GM18909 (cell line): Measurements from ENCODE around the gene FHAD1.

Source experiments
- ATAC-seq: cut with Tn5 transposase; IDR thresholded peaks from one replicate; pipeline ENCODE4 v1.9.1; 2021; ENCODE audit warnings: mild to moderate bottlenecking; ENCODE audit not compliant: unreplicated experiment, poor library complexity

The FHAD1 gene

GRCh38 chr1:15323989-15324868 is 77.2 kb downstream of the FHAD1 start:
- ATAC-seq, result no peak

GRCh38 chr1:15324869-15325335 is 77.9 kb downstream of the FHAD1 start:
- no peak for ATAC-seq

GRCh38 chr1:15325375-15326085 is 78.5 kb downstream of the FHAD1 start:
- no peak for ATAC-seq

GRCh38 chr1:15326691-15327588 is 79.9 kb downstream of the FHAD1 start:
- no peak for ATAC-seq

- ATAC-seq, result no peak
These were observed 81.5 kb downstream of the FHAD1 start for GRCh38 chr1:15328351-15329103.

GRCh38 chr1:15329104-15329820 is 82.2 kb downstream of the FHAD1 start:
- ATAC-seq, result no peak

GRCh38 chr1:15330028-15330427 is 83.0 kb downstream of the FHAD1 start:
- no peak for ATAC-seq

GRCh38 chr1:15331180-15331579 is 84.2 kb downstream of the FHAD1 start:
- no peak for ATAC-seq

GRCh38 chr1:15331734-15332133 is 84.7 kb downstream of the FHAD1 start:
- ATAC-seq, result no peak

GRCh38 chr1:15332525-15332924 is 85.5 kb downstream of the FHAD1 start:
- ATAC-seq, result no peak

- no peak for ATAC-seq
These were observed 86.1 kb downstream of the FHAD1 start for GRCh38 chr1:15332952-15333715.

GRCh38 chr1:15334995-15335394 is 88.0 kb downstream of the FHAD1 start:
- ATAC-seq, result no peak

GRCh38 chr1:15336866-15337265 is 89.8 kb downstream of the FHAD1 start:
- no peak for ATAC-seq

GRCh38 chr1:15337656-15338402 is 90.8 kb downstream of the FHAD1 start:
- ATAC-seq, result no peak

GRCh38 chr1:15339570-15339969 is 92.5 kb downstream of the FHAD1 start:
- ATAC-seq, result no peak

- ATAC-seq, result no peak
These were observed 94.2 kb downstream of the FHAD1 start for GRCh38 chr1:15341228-15341627.

GRCh38 chr1:15341634-15342407 is 94.8 kb downstream of the FHAD1 start:
- no peak for ATAC-seq
